Smooth muscle cell (in vitro differentiated cells): ENCODE results near the gene RNF5. TPM values are rescaled to one million over a fixed set of nuclear protein-coding genes. Genes with fewer than 3 reads are reported as not detected.

Source experiments
- DNase-seq: peaks from one replicate; lab custom pipeline; 2025; ENCODE audit not compliant: unreplicated experiment; lab: John Stamatoyannopoulos, UW
- H2AFZ ChIP-seq: fragments of 200-600 bp; sonication (generic); 2 replicates; pipeline ENCODE4 v1.6.0; 2016; ENCODE audit warnings: antibody characterized with exemption, low read depth, mild to moderate bottlenecking
- H3F3A ChIP-seq: fragments of 200-600 bp; sonication (generic); 2 replicates; pipeline ENCODE4 v1.6.0; 2017; ENCODE audit warnings: antibody characterized with exemption, low read depth
- H3K27ac ChIP-seq: fragments of 200-600 bp; sonication (generic); 2 replicates; pipeline ENCODE4 v1.5.1; 2016; ENCODE audit warnings: low read depth, mild to moderate bottlenecking
- H3K27me3 ChIP-seq: fragments of 200-600 bp; sonication (generic); 2 replicates; pipeline ENCODE4 v1.6.1; 2016; ENCODE audit warnings: low read depth, mild to moderate bottlenecking
- H3K36me3 ChIP-seq: fragments of 200-600 bp; sonication (generic); 2 replicates; pipeline ENCODE4 v1.5.1; 2016; ENCODE audit warnings: low read depth
- H3K4me1 ChIP-seq: fragments of 200-600 bp; sonication (generic); 2 replicates; pipeline ENCODE4 v1.5.1; 2016; ENCODE audit warnings: low read depth
- H3K4me2 ChIP-seq: fragments of 200-600 bp; sonication (generic); 2 replicates; pipeline ENCODE4 v1.6.0; 2016; ENCODE audit warnings: mild to moderate bottlenecking
- H3K4me3 ChIP-seq: fragments of 200-600 bp; sonication (generic); 2 replicates; pipeline ENCODE4 v1.5.1; 2016; ENCODE audit warnings: mild to moderate bottlenecking
- H3K79me2 ChIP-seq: fragments of 200-600 bp; sonication (generic); 2 replicates; pipeline ENCODE4 v1.6.0; 2016; ENCODE audit warnings: low read depth, mild to moderate bottlenecking
- H3K9ac ChIP-seq: fragments of 200-600 bp; sonication (generic); 2 replicates; pipeline ENCODE4 v1.6.0; 2016; ENCODE audit warnings: low read depth
- H3K9me3 ChIP-seq: fragments of 200-600 bp; sonication (generic); replicated peaks from 2 replicates; pipeline ENCODE4 v1.5.1; 2016; ENCODE audit warnings: low read depth
- H4K20me1 ChIP-seq: fragments of 200-600 bp; sonication (generic); 2 replicates; pipeline ENCODE4 v1.6.0; 2016; ENCODE audit warnings: low read depth
- WGBS: methylation state at CpG from one replicate; pipeline ENCODE4 v1.1.7; 2016; ENCODE audit warnings: low lambda C conversion rate; 5-methylcytosine and 5-hydroxymethylcytosine counted together
- polyA plus RNA-seq: library from polyadenylated mRNA; unstranded; fragments of >200 nt; fragmentation: Nextera tagmentation; extraction: Ambion mirVana; gene quantifications from 2 replicates; pipeline ENCODE4 v1.2.1, GENCODE V29; 2016
- total RNA-seq: library from RNA; depleted of rRNA; stranded (reverse); fragments of >200 nt; gene quantifications from 2 replicates; pipeline ENCODE4 v1.2.3, GENCODE V29; 2014
- TF ChIP-seq, protein P1 (sequence below): fragments of 200-600 bp; sonication (generic); IDR thresholded peaks from 2 replicates; pipeline ENCODE4 v1.5.1; 2017; ENCODE audit warnings: borderline replicate concordance, mild to moderate bottlenecking, antibody characterized with exemption; ENCODE audit not compliant: insufficient read depth, poor library complexity, severe bottlenecking

The RNF5 gene
- total and polyA plus RNA-seq, 2 experiments from 2014 or later = 49.3 to 75.9 TPM

DNA sequence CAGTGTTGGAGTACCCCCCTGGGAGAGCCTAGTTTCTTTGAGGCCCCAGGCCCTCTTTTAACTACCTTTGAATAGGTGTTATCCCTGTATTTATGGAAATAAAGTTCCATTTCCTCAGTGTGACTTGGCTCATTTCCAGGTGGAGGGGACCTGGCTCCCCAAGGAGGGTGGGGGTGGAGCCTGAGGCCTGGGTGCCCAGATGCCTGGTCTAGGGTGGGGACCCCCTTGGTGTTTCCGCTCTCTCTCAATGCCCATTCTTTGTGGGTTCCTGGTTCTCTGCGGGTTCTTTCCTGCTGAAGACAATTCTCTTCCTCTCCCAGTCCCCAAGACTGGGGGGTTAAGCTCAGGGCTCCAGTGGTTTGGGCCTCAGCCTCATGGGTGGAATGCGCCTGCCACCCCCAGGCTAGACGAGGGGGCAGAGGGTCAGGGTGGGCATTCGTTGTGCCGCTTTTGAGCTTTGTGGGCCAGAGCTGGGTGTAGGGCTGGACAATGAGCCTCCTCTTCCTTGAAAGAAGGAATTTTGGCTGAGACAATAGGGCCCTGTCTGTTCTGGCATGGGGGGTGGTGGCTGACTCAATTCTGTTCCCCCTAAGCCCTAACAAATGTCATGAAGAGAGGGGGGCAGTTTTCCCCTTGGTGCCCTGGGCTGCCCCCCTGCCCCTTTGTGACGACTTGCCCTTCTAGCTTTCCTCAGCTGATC, 14.5 kb upstream of the RNF5 start:
- Histone ChIP-seq H3K9ac (no peak overlapping the region), H3K4me2 (no peak overlapping the region), H3K4me1 (no peaks in the 10 kb centered on the region), H3K27me3 (no peaks in the 10 kb centered on the region), H4K20me1 (no peaks in the 10 kb centered on the region), H3K27ac (no peak overlapping the region), H3K4me3 (no peak overlapping the region), H2AFZ (no peak overlapping the region), H3K79me2 (no peaks in the 10 kb centered on the region), H3K9me3 (no peaks in the 10 kb centered on the region), H3F3A (peaks cover 5% of the 10 kb centered on the region), H3K36me3 (no peaks in the 10 kb centered on the region)
- no peak for DNase-seq
- 95% methylated on average over 7 of the region's 7 CpGs for WGBS
- TF ChIP-seq, protein P1, sequence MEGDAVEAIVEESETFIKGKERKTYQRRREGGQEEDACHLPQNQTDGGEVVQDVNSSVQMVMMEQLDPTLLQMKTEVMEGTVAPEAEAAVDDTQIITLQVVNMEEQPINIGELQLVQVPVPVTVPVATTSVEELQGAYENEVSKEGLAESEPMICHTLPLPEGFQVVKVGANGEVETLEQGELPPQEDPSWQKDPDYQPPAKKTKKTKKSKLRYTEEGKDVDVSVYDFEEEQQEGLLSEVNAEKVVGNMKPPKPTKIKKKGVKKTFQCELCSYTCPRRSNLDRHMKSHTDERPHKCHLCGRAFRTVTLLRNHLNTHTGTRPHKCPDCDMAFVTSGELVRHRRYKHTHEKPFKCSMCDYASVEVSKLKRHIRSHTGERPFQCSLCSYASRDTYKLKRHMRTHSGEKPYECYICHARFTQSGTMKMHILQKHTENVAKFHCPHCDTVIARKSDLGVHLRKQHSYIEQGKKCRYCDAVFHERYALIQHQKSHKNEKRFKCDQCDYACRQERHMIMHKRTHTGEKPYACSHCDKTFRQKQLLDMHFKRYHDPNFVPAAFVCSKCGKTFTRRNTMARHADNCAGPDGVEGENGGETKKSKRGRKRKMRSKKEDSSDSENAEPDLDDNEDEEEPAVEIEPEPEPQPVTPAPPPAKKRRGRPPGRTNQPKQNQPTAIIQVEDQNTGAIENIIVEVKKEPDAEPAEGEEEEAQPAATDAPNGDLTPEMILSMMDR = no peak

DNA sequence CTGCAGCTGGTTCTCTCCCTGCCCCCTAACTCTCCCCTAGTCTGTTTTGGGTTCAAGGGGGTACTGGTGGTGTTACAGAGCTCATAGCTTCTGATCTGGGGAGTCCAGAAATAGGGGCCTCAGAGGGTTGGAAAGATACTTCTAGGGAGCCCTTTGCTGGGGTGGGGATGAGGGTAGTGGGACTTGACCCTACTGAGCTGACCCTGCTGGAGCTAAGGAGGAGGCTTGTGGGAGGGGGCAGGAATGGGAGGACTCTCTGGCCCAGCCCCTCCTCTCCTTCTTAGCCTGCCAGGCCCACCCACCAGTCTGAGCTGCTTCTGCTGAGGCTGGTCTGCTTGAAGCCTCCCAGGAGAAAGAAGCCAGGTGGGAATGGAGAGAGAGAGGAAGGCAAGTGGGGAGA, 13.9 kb upstream of the RNF5 start, which contains the start of gene EGFL8:
Gene EGFL8 (plus strand): TSS at position 301 of the 400 bp plus-strand sequence. CDS start 1,571 bp downstream, outside the sequence.
- Histone ChIP-seq H3K36me3 (no peaks in the 10 kb centered on the region), H3F3A (peaks cover 8% of the 10 kb centered on the region), H3K4me3 (no peak within 1 kb of the TSS), H3K27ac (no peak within 1 kb of the TSS), H3K9ac (no peak within 1 kb of the TSS), H3K79me2 (no peaks in the 10 kb centered on the region), H4K20me1 (no peaks in the 10 kb centered on the region), H3K9me3 (no peaks in the 10 kb centered on the region), H2AFZ (no peak within 1 kb of the TSS), H3K27me3 (no peaks in the 10 kb centered on the region), H3K4me1 (no peaks in the 10 kb centered on the region), H3K4me2 (no peak within 1 kb of the TSS)
- no peak for DNase-seq
- TF ChIP-seq, protein P1 = no peak

DNA sequence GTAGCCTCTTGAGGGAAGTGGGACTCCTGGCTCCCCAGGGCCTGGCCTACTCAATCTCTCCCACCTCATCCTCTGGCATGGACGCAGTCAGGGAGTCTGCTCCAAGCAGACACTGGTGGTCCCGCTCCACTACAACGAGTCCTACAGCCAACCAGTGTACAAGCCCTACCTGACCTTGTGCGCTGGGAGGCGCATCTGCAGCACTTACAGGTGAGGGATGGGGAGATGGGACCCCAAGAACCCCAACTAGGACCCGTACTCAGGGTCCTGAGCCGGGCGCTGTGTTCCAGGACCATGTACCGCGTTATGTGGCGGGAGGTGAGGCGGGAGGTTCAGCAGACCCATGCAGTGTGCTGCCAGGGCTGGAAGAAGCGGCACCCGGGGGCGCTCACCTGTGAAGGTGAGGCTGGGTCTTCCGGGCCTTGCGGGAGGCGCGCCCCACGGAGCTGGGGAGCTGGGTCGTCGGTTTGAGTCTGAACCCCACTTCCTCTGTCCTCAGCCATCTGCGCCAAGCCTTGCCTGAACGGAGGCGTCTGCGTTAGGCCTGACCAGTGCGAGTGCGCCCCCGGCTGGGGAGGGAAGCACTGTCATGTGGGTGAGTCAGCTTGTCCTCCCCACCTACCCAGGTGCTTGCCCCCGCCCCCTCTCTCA, 11.7 kb upstream of the RNF5 start:
- no peaks in the 10 kb centered on the region for H3K4me1 ChIP-seq
- 89% methylated on average over 30 of the region's 30 CpGs for WGBS
- no peaks in the 10 kb centered on the region for H3K9me3 ChIP-seq
- no peak overlapping the region for H3K4me3 ChIP-seq
- H3K36me3 ChIP-seq = no peaks in the 10 kb centered on the region
- no peak for DNase-seq
- H2AFZ ChIP-seq = no peak overlapping the region
- H3K9ac ChIP-seq = no peak overlapping the region
- peaks cover 8% of the 10 kb centered on the region for H3F3A ChIP-seq
- no peak overlapping the region for H3K4me2 ChIP-seq
- TF ChIP-seq, protein P1 = no peak
- no peak overlapping the region for H3K27ac ChIP-seq
- H3K79me2 ChIP-seq = no peaks in the 10 kb centered on the region
- no peaks in the 10 kb centered on the region for H4K20me1 ChIP-seq
- H3K27me3 ChIP-seq = no peaks in the 10 kb centered on the region
